HG03378 (cell line): ENCODE results near the gene EIF3K.

Source experiments
- ATAC-seq: cut with Tn5 transposase; IDR thresholded peaks from one replicate; pipeline ENCODE4 v1.9.1; 2021; ENCODE audit warnings: mild to moderate bottlenecking, moderate library complexity; ENCODE audit not compliant: unreplicated experiment

EIF3K gene

DNA sequence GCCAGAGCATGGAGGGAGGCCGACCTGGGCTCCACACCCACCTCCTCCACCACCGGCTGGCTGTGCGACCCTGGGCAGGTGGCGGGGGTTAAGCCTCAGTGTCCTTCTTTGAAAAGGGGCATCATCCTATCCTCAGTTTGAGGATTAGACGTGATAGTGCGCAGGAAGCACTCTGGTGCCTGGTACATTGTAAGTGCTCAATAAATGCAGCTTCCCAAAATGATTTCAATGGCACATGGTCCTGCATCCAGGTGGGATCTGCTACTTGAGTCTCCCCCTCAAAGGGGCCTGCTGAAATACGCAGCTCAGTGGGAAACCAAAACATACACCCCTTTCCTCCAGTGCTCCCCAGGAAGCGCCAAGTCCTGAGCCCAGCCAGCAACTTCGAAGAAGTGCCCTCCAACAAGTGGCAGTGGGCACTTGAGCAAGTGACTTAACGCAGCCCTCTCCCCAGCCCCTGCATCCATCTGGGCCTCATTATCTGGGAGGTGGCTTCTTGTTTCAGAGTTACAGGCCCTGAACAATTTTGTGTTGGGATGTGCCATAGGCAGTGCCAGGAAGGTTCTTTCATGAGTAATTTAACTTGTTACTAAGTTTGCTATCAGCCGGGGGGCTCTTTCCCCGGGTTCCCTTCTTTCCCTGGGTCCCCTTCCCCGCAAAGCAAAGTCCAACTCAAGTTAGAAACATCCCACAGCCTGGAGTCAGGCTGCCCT, 46.4 kb downstream of the EIF3K start:
- ATAC-seq = no peak

DNA sequence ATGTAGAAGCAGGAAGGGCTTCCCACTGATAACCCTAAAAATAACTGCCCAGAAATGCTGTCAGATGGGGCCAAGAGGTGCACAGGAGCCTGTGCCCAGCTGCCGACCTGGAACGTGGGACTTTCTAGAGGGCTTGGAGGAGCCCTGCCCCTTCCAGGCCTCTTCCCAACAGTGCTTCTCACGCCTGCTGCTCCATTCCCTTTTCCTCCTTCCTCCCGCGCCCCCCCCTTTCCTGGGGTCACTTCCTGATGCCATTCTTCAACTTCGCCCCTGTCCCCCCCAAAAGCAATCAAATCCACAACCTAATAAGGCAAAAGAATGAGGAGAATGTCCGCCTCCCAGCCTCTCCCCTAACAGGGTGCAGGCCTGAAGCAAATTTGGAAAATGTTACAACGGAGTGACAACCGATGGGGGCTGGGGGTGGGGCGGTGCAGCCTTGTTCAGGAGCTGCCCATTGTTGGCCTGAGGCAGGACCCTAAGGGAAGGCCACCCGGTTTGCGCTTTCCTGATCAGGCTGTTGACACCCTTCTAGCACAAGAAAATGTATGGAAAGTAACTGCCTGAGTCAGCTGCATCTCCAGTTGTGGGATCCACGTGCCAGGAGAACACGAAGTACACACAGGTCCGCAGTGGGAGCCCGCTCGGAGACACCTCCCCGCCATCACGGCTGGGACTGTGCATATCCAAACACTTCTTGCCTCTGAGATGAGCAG, 47.1 kb downstream of the EIF3K start:
- no peak for ATAC-seq

DNA sequence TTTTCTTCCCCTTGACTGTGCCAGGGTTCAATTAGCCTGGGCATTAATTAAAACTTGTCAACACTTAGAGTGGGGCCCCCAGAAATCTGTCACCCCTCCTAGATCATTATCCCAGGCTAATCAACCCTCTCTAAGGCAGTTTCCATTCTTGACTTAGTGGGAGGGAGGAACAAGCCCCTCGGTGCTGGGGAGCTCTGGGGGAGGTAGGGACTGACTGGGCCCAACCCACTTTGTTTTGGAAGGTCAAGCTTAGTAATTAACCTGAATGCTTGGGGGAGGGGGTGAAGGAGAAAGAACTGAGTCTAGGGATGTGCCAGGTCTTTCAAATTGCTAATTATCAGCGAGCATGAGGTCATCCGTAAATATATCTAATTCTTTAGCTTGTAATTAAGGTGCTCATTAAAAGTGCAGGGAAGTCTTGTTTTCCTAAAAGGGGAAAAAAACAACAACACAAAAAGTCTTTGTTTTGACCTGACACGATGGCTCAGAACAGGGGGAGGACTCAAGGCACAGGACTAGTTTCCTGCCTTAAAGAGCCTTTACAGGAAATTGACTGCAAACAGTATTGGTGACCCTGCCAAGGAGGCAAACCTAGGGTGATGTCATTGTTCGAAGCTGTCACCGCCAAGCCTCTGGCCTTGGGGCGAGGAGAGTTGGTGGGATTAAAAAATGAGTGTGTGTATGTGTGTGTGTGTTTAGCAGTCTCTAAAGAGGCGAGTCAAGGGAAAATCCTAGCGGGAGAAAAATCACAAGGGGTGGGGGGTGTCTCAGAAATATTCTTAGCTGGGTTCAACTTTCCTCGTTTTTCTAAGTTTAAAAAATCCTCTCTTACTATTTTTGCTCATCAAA, 47.9 kb downstream of the EIF3K start:
- no peak for ATAC-seq

DNA sequence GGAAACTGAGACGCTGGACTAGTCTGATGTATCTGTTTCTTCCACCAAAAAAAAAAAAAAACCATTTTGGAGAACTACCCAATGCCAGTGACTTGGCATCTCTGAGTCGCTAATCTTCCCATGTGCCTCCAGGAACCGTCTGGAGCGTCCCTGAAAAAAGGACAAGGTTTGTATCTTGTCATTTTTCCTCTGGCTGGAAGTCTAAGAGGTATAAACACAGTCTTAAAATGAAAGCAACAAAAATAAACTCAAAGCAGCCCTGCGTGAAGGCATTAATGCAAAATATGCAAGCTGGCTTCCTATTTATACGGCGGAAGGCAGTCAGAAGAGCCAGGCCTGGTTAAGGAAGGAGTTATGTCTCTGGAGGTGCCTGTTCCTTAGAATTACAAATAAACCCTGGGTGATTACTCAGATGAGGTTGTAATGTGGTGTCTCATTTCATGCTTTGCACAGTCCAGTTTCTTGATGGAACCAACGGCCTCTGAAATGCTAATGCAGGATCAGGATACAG, 48.7 kb downstream of the EIF3K start:
- ATAC-seq = no peak

DNA sequence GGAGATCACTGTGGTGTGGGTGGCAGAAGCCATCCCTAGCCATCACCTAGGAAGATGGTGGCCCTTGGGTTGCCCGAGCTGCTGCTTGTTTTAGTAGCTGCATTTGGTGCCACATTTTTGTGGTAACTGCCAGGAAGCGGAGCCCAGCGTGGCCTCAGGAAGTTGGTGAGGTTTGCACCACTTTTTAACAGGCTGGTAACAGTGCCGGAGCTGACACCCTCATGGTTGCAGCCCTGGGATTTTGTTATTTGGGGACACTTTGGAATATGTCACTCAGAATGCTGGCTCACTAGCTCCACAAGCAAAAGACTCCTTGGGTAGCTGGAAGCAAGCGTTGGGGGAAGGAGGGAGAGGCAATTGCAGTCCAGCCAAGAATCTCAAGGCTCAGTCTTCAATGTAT, 50.6 kb downstream of the EIF3K start:
- no peak for ATAC-seq

DNA sequence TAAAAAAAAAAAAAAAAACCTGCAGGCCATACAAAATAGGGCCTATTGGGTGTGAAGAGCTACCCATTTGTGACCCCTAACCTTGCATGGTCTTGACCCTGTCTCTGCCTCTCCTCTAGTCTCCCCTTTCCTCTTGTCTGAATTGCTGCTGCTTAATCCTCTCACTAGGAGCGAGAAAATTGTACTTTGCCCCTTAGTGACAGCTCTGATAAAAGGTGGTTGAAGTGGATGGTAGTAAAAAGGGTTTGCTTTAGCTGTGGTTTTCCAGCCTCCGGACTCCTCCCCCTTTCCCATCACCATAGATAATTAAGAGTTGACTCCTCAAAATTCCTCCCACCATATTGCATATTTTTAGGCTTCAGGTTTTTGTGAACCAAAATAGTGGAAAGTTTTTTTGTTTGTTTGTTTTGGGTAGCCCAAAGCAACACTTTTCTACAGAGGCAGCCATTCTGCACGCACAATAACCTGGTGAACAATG, 52.0 kb downstream of the EIF3K start:
- no peak for ATAC-seq

DNA sequence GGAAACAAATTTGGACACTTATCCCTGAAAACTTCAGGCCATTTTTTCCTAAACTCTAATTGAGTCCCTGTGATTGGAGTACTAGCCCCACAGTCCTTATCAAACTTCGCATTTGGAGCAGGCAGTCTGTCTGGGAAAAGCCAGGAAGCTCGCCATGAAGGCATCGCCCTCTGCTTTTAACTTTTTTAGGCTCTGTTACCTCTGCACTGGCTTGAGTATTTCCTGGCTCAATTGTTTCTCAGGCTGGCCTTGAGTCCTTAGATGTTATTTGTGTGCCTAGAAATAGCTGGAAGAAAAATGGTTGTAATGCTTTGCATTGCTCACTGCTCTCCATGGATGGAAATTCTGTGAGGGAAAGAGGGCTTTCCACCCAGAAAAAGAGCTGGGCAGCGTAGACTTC, 52.7 kb downstream of the EIF3K start:
- no peak for ATAC-seq

DNA sequence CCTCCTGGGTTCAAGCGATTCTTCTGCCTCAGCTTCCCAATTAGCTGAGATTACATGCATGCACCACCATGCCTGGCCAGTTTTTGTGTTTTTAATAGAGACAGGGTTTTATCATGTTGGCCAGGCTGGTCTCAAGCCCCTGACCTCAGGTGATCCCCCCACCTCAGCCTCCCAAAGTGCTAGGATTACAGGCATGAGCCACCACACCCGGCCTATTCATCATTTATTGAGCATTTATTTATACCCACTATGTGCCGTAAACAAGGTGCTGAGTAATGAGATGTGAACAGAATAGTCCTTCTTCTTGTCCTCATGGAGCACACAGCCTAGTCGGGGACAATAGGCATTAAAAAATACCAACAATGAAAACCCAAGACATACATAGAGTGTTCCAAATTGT, 54.0 kb downstream of the EIF3K start:
- ATAC-seq = no peak

DNA sequence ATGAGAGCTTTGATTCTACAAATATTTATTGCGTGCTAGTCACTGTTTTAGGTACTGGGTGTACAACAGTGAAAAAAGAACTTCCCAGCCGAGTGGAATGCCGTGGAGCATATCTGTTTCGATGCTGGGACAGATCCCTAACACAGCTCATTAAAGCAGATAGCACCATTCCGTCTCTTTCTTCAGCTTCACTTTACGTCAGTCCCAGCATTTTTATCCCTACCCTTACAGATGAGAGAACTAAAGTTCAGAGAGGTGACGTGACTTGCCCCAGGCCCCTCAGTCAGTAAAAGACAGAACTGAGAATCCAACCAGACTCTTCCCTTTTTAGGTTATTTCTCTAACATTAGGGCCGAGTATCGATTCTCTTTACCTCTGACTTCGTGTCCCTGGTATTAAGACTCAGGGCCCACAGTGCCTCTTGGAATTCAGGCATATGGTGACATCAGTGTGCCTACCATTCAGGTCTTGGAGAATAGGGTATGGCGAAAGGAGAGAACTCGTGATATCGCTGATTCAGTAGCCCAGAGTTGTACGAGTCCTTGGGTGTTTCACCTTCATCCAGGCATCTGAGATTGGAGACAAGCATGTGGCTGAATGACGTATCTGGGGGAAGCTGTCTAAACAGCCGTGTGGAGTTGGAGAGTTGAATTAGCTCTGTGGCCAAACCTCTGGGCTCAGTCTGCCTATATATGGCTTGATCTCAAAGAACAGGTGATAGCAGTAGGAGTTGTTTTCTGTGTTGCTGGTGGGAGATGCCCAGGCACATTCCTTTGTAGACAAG, 55.6 kb downstream of the EIF3K start:
- ATAC-seq = no peak

DNA sequence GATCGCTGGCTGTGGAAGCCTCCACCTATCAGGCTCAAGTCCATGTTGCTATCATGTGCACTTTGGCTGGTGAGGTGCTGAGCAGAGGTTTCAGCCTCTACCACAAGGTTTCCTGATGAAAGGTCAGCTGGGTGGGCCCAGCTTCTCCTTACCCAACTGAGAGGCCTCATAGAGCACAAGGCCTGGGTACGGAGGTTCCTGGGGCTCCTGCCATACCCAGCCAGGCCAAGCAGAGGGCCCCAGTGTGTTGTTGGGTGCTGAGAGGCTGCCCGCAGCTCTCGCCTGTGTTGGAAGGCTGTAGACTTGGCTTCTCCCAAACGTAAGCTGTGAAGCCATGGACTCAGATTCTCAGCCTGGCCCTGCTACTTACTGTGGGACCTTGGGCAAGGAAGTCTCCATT, 56.6 kb downstream of the EIF3K start:
- ATAC-seq = no peak

DNA sequence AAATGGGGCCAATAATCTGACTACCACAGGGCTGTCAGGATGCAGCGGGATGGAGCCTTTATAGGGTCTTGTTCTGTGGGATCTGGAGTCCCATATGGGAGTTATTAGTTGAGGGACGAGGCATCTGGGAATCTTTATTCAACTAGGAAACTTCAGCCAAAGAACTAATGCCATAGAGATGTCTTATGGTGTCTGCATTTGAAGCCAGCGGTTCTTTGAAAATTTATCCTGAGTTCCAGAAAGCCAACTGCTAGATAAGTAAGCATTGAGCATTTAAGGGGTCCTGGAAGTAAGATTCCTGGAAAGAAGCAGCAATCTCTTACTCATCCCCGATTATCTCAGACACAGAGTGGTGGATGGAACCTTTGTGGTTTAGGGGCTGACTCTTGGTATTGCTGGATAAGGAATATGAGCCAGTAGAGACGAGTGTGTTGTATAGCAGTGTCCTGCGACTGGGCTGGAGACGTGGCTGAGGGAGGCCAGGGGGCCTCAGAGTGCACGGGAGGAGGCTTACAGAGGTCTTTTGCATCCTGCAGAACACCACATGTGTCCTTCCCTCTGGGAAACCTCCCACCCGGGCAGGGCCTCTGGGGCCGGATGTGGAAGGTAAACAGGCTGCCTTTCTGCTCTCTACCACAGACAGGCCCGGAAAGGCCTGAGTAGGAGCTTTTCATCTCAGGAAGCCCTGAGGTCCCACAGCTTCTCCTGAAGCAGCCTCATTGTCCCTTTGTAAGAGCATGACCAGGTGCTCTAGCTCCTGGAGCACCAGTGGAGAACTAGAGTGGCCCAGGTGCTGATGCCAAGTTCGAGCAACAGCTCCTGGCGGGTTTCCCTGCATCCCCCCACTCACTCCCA, 57.3 kb downstream of the EIF3K start:
- ATAC-seq = no peak

DNA sequence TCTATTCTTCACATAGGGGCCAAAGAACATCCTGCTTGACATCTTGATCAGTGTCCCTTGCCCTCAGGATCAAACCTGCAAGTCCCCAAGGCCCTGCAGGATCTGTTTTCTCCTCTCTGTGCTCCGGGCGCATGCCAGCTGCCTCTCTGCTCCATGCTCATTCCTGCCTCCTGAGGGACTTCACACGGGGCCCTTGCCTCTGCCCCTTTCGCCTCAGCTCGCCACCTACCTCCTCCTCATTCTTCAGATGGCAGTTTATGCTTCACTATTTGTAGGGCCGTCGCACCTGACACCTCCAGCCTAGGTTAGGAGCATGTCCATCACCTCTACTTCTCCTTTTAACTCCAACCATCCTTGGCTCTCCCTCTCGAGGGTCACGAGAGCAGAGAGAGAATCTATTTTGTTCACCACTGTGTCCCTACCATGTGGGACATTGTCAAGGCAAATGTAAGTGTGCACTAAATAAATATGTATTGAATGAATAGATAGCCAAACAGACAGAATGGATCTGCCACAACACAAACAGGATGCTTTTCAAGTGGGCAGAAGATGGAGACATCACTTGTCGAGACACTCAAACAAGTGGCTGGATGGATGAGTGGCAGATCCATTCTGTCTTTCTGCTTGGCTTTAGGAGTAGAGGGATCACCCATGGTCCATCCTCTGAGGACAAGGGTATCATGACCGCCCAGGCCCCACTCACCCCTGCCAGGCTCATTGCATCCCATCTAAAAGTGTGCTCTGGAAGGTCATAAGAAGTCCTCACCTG, 58.1 kb downstream of the EIF3K start:
- no peak for ATAC-seq

DNA sequence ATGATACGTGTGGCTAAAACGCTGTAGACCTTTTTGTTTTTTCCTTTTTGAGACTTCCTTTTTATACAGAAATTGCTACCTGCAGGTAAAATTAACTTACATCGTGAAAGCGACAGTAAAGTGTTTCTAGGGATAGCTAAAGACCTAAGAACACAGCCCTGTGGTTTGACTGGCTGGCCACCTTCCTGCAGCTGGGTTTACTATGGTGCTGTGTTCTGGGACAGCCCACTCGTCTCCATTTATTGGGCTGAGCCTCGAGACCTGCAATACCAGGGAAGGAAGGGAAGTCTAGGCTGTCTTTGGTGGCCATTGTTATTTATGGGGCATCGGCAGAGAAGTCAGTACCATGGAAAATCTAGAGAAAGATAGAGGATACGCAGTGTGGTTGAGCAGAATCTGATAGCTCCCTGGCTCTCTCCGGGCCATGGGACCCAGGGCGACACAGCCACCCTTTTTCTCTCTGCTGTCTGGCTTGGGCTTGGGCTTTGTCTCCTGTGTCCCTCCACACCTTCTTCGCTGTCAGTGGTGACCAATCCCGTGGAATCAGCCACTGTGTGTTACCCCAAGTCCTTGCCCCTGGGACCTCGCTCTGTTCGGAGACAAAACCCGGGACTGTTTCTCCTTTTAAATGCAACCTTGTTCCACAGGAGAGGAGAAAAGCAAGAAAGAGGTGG, 59.4 kb downstream of the EIF3K start:
- ATAC-seq = no peak

DNA sequence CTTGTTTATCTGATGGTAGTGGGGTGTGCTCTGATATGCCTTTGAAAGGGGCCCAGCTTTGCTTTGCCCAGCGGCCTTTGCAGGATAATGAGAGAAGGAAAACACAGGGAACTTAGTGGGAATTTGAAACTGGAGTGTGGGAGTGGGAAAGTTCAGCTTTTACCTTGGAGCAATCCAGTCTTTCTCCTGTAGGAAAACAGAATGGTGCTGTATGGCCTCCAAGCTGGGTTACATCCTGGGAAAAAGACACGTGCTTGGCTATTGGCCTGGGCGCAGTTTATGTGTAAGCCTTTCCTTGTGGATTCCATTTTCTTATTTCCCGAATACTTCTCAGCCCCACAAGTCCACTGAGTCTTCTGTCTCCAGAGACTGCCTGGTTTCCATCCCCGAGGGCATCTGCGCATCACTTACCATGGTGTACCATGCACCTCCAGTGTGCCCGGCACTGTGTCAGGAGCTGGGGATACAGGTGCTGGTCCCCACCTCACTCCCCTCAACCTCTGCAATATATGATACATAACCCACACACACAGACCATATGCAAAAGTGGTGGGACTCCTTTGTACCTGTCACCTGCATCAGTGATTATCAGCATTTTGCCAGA, 60.0 kb downstream of the EIF3K start:
- ATAC-seq = no peak

DNA sequence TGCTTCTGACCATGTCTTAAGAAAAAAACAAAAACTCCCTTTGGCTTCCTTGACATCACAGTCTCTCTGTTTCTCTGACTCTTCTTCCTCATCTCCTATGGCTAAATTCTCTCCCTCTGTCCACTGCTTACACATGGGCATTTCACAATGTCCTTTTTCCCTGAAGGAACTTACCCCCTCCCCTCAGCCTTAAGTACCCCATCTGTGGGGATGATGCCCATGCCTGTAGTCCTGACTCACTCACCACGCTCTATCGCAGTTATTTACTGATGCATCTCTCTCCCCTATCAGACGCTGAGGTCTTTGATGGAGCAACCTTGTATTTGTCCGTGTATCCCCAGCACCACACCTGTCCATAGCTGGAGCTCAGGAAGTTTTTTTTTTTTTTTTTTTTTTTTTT, 60.9 kb downstream of the EIF3K start:
- no peak for ATAC-seq

DNA sequence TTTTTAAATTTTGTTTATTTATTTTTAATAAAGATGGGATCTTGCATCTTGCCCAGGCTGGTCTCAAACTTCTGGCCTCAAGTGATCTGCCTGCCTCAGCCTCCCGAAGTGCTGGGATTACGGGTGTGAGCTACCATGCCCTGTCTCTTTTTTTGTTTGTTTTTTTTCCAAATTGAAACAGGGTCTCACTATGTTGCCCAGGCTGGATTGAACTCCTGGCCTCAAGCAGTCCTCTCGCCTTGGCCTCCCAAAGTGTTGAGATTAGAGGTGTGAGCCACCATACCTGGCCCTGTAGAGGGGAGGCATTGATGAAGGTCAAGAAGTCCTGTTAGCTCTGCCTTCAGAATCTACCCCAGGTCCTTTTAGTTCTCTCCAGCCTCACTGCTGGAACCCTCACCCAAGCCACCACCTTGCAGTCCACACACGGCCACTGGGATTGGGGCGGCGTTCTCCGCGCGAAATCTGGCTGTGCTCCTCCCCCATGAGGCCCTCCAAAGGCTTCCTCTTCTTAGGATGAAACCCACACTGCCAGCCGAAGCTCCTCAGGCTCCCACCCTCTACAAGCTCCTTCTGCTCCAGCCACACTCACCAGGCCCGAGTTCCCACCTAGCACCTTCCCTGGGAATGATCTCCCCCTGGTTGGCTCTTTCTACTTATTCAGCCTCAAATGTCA, 63.3 kb downstream of the EIF3K start:
- no peak for ATAC-seq

DNA sequence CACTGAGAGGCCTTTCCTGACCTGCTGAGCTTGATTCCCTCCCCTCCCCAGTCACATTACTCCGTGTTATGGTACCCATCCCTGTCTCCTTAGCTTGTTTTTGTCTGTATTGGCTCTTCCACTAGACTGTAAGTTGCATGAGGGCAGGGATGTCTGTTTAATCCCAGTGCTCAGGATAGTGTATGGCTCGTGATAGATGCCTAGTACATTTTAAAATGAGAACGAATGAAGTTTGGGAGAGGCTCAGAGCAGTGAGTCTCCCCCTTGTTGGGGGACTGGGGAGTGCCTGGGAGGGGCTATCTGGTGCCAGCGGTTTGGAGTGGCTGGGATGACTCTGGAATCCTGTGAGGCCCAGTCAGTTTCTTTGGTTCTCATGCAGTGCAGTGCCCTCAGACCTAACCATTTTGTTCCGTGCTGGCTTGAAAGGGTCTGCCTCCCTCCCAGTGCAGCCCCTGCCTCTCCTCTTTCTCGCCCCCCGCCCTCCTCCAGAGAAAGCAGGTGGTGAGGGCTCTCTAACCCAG, 63.9 kb downstream of the EIF3K start:
- ATAC-seq = no peak
